Measurements from ENCODE around the gene MRPL55. TPM values are rescaled to one million over a fixed set of nuclear protein-coding genes. Genes with fewer than 3 reads are reported as not detected.

MRPL55 gene
- total and polyA plus RNA-seq, 2 of the 4 experiments (the other 2 are of a cell fraction) = 48.9 to 95.4 TPM

DNA sequence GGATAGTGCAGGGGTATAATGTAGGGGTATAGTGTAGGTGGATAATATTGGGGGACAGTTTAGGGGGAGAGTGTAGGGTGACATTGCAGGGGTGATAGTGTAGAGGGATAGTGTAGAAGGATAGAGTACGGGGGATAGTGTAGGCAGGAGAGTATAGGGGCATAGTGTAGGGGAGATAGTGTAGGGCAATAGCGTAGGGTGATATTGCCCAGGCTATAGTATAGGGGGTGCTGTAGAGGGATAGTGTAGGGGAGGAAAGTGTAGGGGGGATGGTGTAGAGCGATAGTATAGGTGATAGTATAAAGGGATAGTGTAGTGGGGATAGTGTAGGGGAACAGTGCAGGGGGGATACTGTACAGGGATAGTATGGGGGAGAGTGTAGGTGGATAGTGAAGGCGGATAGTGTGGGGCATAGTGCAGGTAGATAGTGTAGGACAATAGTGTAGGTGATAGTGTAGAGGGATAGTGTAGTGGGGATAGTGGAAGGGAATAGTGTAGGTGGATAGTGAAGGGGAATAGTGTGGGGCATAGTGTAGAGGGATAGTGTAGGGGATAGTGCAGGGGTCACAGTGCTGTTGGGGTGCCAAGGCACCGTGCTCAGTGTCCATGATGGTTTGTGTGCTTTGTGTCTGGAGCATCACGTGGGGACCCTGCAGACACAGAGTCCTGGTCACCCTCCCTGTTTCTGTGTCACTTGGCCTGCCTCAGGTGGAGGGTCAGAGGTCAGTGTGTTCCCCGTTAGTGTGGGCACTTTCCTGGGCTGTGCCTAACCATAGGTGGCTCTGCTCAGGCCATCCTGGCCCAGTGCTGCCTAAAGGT, 37.1 kb downstream of the MRPL55 start:
- Histone ChIP-seq H4K20me1 (ENCODE audit: insufficient read depth, low read length) (peaks cover 12% of the 10 kb centered on the region), H4K5ac (ENCODE audit: low read depth, low read length) (no peak overlapping the region), H4K8ac (ENCODE audit: low read depth in 2 of 2, low read length in 2 of 2) (no peak overlapping the region), H2AFZ (replicated peaks; ENCODE audit: low read length, poor library complexity) (peak overlapping the region; percentile 33), H4K91ac (ENCODE audit: insufficient read depth, low read depth, low read length) (no peak overlapping the region), H2BK20ac (ENCODE audit: low read depth, low read length) (no peak overlapping the region), H3K36me3 (ENCODE audit: control insufficient read depth, insufficient read depth, low read length) (no peaks in the 10 kb centered on the region), H3K56ac (ENCODE audit: extremely low read depth, insufficient read depth, low read length) (no peak overlapping the region), H3K9ac (ENCODE audit: low read depth, low read length) (no peak overlapping the region), H3K4me2 (ENCODE audit: low read depth, low read length) (no peak overlapping the region), H3K4ac (ENCODE audit: low read depth, low read length) (no peak overlapping the region), H2BK15ac (ENCODE audit: low read depth, low read length) (no peak overlapping the region), H3K9me3 (ENCODE audit: control insufficient read depth, insufficient read depth, low read length) (no peaks in the 10 kb centered on the region), H3K14ac (replicated peaks; ENCODE audit: low read depth, low read length) (no peak overlapping the region), H3K4me1 (ENCODE audit: control insufficient read depth, insufficient read depth, low read length) (no peaks in the 10 kb centered on the region), H2BK120ac (ENCODE audit: low read depth, low read length) (no peak overlapping the region), H3K27ac (ENCODE audit: insufficient read depth, low read length) (no peak overlapping the region), H3K18ac (ENCODE audit: low read depth, low read length) (no peak overlapping the region), H2AK9ac (replicated peaks; ENCODE audit: low read depth, low read length, poor library complexity) (no peak overlapping the region), H3K79me1 (ENCODE audit: low read depth in 1 of 2, low read length in 2 of 2) (no peaks in the 10 kb centered on the region), H3K4me3 (ENCODE audit: insufficient read depth, low read depth, low read length) (no peak overlapping the region), H3K9me1 (ENCODE audit: insufficient read depth, low read length) (no peaks in the 10 kb centered on the region), H3K27me3 (ENCODE audit: control insufficient read depth, insufficient read depth, low read length) (peaks cover 22% of the 10 kb centered on the region), H2BK5ac (ENCODE audit: low read depth, low read length, poor library complexity, severe bottlenecking) (no peak overlapping the region), H3K23ac (ENCODE audit: low read depth, low read length) (no peak overlapping the region), H2AK5ac (ENCODE audit: low read depth, low read length) (no peak overlapping the region)
- dilution Hi-C loops (cut with HindIII; ENCODE audit: low sequenced_read_pairs, unreplicated experiment) (no loop called here), intact Hi-C loops (cut with micrococcal nuclease) (no loop called here), in situ Hi-C loops (cut with MboI; ENCODE audit: low sequenced_read_pairs) (no loop called here)
- CTCF ChIA-PET = no interaction called here
- no peak; the same call in 1 of the 2 replicates for ATAC-seq (ENCODE audit: low read depth)
- WGBS, 2 experiments (ENCODE audit: extremely low coverage in 2 of 2, insufficient read length in 1 of 2) = 67 to 100% methylated on average over 3 to 4 of the region's 7 CpGs
- TF ChIP-seq, protein P1, sequence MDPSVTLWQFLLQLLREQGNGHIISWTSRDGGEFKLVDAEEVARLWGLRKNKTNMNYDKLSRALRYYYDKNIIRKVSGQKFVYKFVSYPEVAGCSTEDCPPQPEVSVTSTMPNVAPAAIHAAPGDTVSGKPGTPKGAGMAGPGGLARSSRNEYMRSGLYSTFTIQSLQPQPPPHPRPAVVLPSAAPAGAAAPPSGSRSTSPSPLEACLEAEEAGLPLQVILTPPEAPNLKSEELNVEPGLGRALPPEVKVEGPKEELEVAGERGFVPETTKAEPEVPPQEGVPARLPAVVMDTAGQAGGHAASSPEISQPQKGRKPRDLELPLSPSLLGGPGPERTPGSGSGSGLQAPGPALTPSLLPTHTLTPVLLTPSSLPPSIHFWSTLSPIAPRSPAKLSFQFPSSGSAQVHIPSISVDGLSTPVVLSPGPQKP (IDR thresholded peaks at IDR 0.05; ENCODE audit: borderline replicate concordance, low read depth, low read length) = no peak
- TF ChIP-seq, protein P2, sequence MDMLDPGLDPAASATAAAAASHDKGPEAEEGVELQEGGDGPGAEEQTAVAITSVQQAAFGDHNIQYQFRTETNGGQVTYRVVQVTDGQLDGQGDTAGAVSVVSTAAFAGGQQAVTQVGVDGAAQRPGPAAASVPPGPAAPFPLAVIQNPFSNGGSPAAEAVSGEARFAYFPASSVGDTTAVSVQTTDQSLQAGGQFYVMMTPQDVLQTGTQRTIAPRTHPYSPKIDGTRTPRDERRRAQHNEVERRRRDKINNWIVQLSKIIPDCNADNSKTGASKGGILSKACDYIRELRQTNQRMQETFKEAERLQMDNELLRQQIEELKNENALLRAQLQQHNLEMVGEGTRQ (IDR thresholded peaks at IDR 0.05; ENCODE audit: low read depth, low read length) = no peak
- POLR2A ChIA-PET (ENCODE audit: unreplicated experiment) = no interaction called here
- no TSS peak for BruUV-seq (replicated peaks)
- no peak for DNase-seq
